GM21576 (cell line): Measurements from ENCODE around the gene HPS1.
"Not testable (repeated sequence)": the region's sequence is repeated elsewhere in the genome, so short reads cannot be mapped to it uniquely, and the experiment has no call there.

ENCODE experiments used
- ATAC-seq: cut with Tn5 transposase; IDR thresholded peaks from one replicate; pipeline ENCODE4 v1.9.1; 2021; ENCODE audit warnings: mild to moderate bottlenecking, moderate library complexity; ENCODE audit not compliant: unreplicated experiment

Gene HPS1

GRCh38 chr10:98396096-98397063, 50.4 kb downstream of the HPS1 start:
- no peak for ATAC-seq

- no peak for ATAC-seq
These were observed 51.8 kb downstream of the HPS1 start for GRCh38 chr10:98394851-98395440.

DNA sequence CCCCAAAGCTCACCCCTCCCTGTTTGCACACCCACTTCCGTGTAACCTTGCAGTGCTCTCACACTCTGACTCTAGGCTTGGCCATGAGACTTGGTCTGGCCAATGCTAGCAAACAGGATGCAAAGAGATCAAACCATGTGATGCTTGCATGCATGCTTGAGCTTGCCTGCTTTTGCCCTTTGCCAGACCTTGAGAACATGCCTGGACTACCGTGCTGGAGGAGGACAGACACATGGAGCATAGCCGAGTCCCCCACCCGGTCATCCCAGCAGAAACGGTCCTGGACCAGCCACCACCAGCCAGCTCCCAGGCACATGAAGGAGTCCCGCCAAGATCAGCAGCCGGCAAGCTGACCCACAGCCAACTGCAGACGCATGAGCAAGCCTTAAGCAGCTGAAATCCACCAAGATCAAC, 55.1 kb downstream of the HPS1 start:
- ATAC-seq = no peak

- no peak for ATAC-seq
These were observed 55.7 kb downstream of the HPS1 start for GRCh38 chr10:98391065-98391464.

- ATAC-seq = no peak
These were observed 56.3 kb downstream of the HPS1 start for GRCh38 chr10:98390406-98390805.

DNA sequence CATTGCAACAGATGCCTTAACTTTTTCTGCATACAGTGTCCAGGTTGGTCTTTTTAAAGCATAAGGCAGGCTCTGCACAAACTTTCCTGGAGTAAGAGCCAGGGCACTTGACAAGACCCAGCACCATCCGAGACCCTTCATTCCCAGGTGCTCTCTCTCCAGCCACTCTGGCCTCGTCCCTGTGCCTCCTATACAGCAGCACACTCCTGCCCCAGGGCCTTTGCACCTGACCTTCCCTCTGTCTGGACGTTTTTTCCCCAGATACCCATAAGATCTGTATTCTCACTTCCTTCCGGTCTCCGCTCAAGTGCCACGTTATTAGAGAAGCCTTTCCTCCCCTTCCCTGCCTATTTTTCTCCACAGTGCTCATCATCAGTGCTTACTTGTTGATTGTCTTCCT, 57.3 kb downstream of the HPS1 start:
- ATAC-seq = no peak

- no peak for ATAC-seq
These were observed 58.6 kb downstream of the HPS1 start for GRCh38 chr10:98388101-98388655.

GRCh38 chr10:98384531-98385133, 62.1 kb downstream of the HPS1 start:
- ATAC-seq = no peak

DNA sequence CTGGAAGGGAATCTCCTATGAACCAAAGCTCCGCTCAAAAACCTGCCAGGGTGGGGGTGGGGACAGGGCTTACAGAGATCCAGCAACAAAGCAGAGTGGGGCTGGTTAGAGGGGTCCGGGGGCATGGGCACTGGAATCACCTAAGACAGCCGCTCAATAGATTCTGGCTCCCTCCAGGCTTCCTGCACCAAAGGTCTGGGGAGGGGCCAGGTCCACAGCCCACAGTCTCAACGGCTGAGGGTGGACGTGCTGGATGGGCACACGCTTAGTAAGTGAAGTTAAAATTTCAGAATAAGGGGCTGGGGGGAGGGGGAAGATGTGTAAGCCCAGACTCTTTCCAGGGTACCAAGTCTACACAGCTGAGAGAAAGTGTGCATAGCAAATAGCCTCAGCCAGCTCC, 62.9 kb downstream of the HPS1 start:
- ATAC-seq = no peak

DNA sequence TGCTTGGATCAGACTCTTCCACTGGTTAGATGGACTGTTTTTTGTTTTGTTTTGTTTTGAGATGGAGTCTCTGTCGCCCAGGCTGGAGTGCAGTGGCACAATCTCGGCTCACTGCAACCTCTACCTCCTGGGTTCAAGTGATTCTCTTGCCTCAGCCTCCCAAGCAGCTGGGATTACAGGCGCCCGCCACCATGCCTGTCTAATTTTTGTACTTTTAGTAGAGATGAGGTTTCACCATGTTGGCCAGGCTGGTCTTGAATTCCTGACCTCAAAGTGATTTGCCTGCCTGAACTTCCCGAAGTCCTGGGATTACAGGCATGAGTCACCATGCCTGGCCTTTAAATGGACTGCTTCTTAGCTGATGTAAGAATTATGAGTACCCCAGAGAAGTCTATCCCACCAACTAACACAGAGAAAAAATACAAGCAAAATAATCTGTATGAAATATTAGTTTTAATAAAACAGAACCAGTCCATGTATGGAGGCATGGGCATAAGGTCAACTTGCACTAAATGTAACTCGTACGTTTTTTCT, 63.5 kb downstream of the HPS1 start:
- not testable (repeated sequence) for ATAC-seq

DNA sequence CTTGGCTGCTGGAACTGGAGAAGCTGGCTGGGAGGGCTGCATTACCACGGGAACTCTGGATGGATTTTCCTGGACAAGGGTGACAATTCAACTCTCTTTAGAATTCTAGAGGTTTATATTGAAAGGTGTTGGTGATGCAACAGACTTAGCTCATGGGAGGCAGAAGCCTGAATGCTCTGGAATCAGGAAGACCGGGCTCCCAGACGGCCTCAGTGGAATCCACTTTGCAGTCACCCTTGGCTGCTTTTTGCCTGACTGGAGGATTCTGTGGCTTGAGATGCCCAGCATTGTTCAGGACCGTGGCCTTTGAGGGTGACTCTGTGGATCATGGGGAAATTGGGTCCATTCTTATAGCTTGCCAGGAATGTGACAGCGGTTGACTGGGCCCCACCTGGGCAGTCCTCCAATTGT, 64.0 kb downstream of the HPS1 start:
- no peak for ATAC-seq

DNA sequence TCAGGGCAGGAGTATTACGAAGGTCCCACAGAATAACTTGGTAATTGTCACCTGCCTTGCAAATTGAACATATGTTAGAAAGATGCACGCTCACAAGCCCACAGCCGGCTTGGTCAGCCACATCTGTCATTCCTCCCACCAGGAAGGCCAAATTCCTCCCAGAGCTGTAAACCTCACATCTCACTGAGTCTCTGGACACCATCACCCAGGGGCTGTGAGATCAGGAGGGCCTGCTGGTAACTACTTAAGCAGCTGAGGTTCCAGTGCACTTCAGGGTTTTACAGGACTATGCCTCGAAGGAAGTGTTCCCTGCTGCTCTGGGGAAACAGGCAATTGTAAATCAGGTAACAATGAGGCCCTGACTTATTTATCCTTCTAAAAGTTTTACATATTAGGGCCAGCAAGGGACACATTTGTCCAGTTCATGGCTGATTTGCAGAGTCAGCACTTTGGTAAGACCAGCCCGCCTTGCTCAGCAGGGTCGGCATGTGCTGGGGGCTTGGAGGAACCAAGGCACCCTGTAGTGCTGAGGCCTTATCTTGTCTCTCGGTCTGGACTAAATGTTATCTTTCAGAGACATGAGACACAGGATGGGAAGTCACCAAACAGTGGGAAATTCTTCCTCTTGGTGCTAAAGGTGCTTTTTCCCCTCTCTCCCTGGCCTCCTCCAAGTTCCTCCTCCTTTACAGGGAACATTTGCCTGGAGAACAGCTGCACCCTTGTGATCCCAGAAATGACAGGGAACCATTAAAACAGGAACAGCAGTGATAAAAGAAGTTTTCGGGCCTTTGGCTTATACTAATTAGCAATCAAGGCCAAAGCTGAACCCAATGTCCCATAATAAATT, 66.0 kb downstream of the HPS1 start:
- ATAC-seq = no peak

DNA sequence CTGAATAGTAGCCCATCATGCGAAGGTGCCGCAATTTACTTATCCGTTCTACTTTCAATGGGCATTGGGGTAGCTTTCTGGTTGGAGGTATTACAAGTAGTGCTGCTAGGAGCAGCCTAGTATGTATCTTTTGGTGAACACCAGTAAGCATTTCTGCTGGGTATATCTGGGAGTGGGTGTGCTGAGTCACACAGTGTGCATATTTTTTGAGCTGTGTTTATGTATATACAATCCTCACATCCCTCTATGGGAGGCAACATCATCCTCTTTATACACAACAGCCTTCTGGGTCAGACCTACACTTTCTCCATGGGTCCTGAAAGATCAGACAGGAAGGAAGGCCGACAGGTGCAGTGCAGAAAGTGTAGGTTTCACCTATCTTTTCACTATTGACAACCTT, 68.0 kb downstream of the HPS1 start:
- no peak for ATAC-seq

- no peak for ATAC-seq
These were observed 69.2 kb downstream of the HPS1 start for GRCh38 chr10:98377536-98377935.

DNA sequence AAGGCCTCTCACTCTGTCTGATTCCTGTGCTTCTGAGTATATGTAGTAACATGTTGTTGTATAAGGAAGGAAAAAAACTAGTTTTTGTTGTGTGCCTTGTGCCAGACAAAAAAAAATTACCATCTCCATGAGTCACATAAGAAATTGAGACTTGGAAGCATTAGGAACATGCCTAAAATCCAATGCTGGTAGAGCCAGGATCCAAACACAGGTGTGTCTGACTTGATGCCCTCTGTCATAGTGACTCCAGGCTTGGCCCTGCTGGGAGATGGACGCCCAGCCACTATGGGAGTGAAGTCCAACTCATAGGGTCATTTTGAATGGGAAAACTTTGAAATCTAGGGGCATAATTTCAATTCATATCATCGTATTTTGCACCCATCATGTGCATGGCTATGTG, 69.7 kb downstream of the HPS1 start:
- no peak for ATAC-seq

DNA sequence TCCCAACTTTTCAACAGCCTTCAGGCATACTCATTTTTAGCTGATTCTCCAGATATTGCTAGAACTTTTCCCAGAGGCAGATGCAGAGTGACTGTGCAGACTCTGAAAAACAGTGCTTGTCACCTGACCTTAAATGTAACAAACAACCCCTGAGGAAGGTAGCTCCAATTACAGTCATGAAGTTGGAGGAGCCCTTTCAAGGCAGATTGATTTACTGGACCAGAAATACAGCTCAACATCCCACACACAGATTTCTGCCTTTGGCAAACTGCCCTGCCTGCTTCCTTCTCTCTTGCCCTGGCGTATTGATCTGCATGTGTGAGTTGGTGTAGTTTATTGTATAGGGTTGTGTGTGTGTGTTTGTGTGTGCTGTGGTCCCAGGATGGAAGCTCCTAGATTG, 70.2 kb downstream of the HPS1 start:
- ATAC-seq = no peak

DNA sequence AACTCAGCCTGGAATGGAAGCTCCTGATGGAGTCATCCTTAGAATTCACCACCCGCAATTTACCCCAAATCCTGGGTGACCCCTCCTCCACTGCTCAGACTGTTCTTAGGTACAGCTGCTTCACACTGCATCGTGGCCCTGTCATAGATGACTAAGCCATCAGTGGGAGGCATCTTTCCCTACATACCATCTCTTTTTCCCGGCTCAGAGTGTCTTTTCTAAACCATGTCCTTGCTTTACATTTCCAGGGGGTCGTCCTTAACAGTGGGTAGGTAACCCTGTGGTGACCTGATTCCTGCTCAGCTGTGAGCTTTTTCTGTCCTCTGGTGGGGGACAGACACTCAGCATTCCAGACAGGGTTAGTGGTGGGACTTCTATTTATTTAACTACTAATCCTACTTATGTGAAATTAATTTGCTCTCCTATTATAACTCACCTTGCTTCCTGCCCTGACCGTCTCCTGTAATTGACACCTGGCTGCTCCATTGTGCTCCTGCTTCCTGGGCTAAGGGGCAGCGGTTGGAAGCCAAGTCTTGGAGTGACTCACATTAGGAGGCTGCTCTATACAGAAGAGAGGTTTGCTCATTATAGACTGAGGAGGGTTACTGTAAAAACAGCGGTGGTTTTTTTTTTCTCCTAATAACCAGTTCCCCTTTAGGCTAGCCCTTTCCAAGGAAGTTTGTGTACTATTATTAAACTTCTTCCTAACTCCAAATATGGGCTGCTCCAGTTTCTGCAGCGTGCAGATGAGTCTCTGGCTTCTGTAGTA, 72.3 kb downstream of the HPS1 start:
- no peak for ATAC-seq

DNA sequence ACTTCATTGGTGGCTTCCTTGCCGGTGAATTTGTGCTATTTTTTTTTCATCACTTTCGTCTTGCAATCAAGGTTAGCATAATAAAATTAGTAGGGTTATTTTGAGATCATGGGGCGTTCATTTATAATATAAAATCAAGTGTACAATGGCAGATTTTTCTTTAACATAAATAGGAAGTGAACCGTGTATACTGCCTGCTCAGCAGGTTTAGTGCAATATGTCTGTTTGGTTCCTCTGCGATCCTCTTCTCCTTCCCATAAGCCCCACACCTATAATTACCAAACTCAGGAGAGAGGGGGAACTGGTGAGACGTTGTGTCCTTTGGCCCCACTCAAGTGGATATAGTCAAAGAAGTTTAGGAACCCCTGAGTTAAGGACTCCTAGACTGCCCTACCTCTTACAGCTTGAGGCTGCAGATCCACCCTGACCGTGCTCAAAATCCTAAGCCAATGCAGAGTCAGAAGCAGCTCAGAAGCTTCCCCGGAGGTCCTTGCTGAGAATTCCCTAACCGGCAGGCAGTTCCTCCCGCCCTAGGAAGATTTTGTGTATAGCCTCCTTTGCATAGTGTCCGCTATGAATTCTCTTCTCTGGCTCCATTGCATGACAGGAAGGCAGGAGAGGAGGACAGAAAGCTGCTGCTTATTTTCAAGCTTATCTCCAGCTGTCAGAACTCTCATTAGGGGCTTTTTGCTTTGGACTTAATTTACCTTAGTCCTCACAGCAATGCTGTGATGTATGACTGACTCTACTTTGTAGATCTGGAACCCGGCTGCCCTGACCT, 73.3 kb downstream of the HPS1 start:
- no peak for ATAC-seq
